NCI-H1436 (cell line): ENCODE measurements around the gene FAM32A.
"Not testable (repeated sequence)": the region's sequence is repeated elsewhere in the genome, so short reads cannot be mapped to it uniquely, and the experiment has no call there.

Source experiments
- DNase-seq: peaks from one replicate; lab custom pipeline; 2025; lab: John Stamatoyannopoulos, UW

The FAM32A gene

DNA sequence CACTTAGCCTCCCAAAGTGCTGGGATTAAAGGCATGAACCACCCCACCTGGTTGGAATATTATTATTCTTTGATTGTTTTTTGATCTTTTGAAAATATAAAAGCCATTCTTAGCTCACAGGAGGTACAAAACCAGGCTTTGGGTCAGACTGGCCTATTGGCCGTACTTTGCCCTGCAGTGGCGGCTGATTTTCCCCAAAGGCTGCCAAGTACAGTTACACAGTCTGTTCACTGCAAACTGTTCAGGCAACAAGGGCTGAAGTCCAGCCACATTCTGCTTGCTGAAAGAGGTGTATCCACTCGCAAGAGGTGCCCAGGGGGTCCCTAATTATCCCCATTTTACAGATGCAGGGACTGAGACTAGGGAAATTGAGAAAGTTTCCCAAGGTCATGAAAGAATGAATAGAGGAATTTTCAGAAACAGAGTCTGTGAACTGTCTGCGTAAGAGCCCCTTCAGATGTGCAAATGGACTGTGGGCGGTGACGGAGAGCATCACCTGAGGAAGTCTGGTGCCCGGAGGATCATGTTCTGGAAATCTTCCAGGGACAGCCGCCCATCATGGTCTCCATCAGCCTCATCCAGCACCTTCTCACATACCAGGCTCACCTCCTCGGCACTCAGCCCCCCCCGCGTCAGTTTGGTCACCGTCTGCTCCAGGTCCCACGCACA, 20.9 kb upstream of the FAM32A start:
- DNase-seq: no peak

DNA sequence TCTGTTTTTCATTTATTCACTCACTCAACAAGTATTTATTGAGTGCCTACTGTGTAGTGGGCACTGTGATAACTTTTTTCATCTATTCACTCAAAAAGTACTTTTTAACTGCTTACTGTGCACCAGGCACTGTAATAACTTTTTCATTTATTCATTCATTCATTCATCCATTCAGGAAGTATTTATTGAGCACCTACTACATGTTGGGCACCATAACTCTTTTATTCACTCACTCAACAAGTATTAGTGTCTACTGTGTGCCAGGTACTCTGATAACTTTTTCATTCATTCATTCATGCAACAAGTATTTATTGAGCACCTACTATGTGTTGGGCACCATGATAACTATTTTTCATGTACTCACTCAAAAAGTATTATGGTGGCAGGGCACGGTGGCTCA, 18.8 kb upstream of the FAM32A start:
- DNase-seq: no peak

DNA sequence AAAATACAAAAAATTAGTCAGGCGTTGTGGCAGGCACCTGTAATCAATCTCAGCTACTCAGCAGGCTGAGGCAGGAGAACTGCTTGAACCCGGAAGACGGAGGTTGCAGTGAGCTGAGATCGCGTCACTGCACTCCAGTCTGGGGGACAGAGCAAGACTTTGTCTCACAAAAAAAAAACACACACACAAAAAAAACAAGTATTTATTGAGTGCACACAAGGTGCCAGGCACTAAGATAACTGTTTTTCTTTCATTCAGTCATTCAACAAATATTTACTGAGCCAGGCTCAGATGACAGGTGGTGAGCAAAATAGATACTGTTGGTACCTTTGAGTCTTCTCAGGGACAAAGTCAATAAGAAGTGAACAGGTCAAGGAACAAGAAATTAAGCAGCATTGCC, 18.2 kb upstream of the FAM32A start:
- no peak for DNase-seq

DNA sequence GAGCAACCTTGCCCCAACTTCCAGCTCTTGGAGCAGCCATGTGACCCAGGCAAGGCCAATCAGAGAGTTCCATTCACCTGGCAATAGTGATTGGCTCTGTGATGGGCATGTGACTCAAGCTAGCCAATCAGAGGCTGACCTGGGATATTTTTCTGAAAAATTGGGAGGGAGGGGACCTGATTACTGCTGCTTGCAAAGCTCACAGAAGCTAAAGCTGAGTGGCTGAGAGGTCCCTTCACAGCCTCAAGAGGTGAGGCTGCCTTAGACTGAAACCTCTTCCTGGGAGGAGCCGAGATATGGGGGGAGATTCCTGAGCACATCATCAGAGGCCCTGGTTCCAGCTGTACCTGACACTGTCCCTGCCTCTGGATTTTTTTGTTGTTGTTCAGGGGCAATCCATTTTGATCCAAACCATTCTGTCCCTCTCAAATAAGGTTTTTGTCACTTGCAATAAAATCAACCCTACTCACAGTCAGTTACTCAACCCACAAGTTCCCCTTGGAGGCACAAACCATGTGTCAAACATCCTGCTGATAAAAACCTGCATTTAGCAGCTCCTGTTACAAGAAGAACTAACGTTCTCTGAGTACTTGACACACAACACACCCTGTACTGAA, 16.6 kb upstream of the FAM32A start:
- DNase-seq: no peak

DNA sequence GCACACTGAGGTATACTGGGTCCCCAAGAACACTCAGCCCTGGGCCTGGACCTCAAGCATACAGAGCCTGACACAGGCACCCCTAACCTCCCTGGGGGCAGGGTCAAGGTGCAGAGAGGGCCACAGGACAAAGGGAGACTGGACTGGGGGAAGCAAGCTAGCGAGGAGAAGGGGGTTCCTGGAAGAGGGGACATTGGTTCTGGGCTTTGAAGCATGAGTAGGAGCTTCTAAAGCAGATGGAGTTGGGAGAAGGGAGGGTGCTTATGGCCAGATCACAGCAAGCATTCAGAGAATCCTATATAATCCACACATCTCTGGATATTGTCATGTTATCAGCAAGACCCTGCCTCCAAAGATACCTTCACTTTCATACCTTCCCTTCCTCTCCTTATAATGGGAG, 15.1 kb upstream of the FAM32A start:
- DNase-seq: no peak

DNA sequence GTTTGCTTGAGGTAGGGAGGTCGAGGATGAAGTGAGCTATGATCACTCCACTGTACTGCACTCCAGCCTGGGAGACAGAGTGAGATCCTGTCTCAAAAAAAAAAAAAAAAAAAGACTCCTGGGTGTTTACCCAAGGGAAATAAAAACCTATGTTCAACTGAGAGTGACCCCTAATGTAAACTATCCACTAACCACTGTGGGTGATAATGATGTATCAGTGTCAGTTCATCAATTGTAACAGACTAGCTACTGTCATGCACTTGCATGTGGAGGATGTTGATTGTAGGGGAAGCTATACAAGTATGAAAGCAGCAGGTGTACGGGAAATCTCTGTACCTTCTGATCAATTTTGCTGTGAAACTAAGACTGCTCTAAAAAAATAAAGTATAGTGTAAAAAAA, 9.3 kb upstream of the FAM32A start:
- no peak for DNase-seq

DNA sequence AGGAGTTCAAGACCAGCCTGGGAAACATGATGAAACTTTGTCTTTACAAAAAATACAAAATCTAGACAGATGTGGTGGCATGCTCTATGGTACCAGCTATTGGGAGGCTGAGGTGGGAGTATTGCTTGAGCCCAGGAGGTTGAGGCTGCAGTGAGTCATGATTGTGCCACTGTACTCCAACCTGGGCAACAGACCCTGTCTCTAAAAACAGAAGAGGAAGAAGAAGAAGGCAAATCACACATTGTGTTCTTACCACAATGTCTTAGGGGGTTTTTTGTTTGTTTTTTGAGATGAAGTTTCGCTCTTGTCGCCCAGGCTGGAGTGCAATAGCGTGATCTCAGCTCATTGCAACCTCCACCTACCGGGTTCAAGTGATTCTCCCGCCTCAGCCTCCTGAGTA, 6.3 kb upstream of the FAM32A start:
- not testable (repeated sequence) for DNase-seq

DNA sequence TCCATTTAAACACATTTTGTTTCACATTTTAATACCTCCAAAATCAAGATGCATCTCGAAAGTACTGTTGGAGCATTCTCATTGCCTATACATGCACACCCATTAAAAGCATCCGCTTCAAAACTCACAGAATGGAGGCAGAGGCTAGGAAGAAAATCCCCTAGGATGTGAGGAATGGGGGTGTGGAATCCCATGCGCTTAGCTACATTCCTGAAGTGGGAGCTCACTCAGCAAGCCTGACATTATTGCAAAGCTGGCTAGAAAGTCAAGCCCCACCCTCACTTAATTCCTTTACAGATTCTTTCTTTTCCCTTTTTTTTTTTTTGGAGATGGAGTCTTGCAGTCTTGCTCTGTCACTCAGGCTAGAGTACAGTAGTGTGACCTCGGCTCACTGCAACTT, 4.6 kb upstream of the FAM32A start:
- no peak for DNase-seq

DNA sequence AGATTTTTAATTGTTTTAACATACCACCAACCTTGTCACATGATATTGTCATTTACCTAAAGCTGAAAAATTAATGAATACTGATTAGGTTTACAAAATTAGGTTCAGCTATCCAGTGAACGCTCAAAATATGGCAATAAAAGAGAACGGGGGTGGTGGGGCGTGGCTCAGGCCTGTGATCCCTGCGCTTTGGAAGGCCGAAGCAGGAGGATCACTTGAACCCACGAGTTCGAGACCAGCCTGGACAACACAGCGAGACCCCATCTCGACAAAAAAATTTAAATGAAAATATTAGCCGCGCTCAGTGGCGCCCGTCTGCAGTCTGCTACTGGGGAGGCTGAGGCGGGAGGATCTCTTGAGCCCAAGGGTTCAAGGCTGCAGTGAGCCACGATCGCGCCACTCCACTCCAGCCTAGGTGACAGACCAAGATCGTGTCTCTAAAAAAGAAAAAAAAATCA, 516 bp upstream of the FAM32A start:
- no peak for DNase-seq

DNA sequence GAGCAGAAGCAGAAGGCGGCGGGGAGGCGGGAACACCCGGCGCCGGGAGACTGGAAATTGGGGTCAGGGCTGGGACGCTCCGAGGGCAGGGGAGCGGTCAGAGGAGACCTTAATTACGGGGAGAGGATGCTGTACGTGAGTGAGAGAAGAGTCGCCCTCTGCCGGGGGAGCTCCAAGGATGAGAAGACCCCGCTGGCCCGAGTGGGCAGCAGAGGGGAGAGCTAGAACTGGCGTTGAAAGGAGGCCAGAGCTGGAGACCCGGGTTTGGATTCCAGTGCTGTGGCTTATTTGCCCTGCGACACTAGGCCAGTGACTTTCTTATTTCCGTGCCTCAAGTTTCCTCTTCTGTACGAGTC, 536 bp downstream of the FAM32A start:
- peak; percentile 4 for DNase-seq

DNA sequence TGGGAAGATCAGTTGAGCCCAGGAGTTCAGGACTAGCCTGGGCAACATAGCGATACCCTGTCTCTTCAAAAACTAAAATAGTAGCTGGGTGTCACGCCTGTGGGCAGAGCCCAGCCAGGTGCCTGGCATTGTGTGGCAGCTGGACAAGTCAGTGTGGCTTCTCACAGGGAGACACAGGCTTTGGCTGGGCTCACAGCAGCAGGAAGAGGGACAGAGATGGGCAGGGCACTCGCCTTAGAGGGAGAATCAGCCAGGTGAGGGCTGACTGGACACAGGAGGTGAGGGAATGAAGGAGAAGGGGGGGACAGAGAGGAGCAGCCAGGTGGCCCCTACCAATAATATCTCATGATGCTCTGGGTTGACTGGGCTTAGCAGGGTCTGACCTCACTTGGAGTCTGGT, 3.3 kb downstream of the FAM32A start:
- DNase-seq: no peak

DNA sequence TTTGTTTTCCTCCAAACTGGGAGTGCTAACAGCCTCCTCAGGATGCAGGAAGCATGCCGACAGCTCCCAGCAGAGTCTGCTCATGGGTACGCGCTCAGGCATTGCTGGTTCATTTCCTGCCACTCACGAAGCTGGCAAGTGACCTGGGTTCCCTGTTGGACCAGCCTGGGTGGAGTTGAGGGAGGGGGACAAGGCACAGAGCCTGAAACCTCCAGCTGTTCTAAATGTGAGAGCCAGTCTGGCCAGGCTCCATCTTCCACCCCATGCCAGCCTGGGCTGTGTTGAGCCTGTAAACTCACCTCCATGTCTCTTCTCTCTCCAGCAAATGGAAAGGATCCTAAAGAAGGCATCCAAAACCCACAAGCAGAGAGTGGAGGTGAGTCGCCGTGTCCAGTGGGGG, 5.0 kb downstream of the FAM32A start:
- no peak for DNase-seq

DNA sequence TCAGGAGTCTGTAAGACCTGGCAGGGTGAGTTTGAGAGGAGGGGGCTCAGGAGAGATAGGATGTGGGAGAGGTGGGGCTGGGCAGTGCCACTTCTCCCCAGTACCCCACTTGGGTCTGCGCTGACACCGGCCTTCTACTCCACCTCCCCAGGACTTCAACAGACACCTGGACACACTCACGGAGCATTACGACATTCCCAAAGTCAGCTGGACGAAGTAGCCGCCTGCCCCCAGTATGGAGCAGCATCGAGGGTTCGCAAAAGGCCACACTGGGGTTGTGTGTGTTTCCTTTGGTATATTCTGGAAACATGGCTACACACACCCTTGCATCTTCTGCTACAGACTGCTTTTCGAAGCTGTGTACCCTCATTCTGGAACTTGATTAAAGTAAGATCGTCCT, 5.5 kb downstream of the FAM32A start:
- DNase-seq: no peak

DNA sequence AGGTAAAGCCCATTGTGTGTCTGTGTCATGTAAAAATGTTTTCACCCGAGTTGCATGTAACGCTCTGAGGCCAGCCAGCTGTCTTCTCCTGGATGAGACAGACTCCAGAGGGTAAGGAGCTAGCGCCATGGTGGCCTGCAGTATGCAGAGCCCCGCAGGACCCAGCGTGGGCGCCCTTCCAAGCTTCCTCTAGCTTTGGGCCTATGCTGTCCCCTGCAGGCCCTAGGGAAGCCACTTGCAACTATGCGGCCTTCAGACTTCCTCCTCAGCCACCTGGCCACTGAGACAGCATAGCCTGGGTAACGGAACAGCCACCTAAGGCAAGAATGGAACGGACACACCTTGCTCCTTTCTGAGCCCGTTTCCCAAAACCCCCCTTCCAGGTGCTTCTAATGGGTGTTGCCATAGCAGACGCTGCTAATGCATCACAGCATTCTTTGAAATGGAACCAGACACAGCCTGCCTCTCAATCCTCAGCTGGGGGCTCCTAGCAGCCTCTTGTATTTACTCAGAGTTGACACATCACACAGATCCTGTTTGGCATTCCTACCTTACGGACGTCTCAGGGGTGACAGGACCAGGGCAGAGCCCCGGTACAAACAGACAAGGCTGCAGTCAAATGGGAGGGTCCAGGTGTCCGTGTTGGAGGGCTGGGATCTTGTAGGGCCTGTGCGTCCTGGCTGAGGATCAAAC, 6.2 kb downstream of the FAM32A start:
- no peak for DNase-seq

DNA sequence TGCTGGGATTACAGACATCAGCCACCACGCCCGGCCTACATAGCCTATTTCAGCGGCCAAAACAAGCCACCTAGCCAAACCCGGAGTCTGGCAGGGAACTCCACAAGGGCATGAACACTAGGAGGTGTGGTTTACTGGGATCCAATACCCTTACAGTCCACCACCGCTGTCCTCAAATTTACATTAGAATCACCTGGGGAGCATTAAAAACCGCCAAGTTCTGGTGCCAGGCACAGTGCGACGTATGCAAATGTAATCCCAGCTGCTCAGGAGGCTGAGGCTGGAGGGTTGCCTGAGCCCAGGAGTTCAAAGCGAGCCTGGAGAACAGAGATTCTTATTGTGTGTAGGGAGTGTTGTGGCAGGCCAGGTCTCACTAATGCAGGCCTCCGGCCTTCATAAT, 8.3 kb downstream of the FAM32A start:
- DNase-seq: no peak

DNA sequence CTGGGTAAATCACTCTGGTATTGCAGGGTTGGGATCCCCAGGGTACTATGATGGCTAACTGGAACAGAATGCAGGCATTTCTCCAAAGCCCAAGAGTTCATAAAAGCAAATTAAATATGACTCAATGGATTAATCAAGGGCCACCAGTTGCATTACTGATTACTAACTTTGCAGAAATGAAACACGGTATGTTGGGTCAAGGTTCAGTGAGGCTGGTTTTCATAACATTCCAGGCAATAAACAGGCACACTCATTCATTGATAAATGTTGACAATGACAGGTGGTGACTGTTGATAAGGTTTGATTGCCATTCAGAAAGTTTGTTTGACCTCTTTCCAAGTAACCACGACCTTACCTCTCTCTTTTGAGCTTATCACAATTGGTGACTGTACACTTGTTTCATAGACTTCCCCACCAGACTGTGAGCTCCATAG, 12.0 kb downstream of the FAM32A start:
- DNase-seq: no peak

DNA sequence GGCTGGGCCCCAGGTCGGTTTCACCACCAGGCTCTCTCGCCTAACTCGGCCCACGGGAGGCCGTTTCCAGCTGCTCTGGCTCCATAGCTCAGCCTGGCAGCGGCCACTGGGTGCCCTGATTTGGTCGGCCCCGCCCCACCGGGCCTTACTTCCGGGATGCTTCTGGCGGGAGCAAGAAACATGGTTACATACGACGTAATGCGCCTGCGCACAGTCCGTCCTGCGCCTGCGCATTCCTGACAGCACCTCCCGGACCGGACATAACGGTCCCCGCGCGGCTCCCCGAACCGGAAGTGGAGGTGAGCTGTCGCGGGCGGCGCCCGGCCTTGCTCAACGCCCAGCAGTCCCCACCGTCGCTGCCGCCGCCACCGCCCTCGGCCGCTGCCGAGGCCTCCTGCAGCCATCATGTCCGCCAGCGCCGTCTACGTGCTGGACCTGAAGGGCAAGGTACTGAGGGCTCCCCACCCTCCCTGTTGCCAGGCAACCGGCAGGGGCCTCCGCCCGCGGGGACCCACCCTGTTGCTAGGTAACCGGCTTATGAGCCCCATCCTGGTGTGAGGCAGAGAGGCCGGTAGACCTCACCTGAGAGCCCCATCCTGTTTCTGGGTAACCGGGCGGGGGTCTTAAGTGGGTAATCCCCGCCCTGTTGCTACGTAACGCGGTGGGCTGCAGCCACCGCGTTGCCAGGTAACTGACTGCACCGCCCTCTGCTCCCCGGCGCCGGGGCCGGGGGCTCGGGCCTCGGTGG, 12.6 kb downstream of the FAM32A start, which contains the start of gene AP1M1:
Gene AP1M1, plus strand, starts transcription at position 290 of the 748 bp plus-strand sequence. Its CDS starts 116 bp downstream, at position 406.
- peak; percentile 95 for DNase-seq

DNA sequence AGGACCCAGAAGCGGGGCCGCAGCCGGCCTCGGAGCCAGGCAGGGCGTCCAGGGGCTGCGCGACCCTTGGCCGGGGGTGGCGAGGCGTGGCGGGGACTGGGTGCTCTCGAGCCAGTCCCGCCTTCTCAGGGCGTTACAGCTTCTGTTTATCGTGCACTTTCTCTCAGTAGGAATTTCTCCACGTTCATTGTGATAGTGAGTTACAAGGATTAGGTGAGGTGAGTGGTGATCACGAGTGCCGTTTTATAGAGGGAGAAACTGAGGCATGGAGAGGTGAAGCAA, 13.1 kb downstream of the FAM32A start:
- no peak for DNase-seq

DNA sequence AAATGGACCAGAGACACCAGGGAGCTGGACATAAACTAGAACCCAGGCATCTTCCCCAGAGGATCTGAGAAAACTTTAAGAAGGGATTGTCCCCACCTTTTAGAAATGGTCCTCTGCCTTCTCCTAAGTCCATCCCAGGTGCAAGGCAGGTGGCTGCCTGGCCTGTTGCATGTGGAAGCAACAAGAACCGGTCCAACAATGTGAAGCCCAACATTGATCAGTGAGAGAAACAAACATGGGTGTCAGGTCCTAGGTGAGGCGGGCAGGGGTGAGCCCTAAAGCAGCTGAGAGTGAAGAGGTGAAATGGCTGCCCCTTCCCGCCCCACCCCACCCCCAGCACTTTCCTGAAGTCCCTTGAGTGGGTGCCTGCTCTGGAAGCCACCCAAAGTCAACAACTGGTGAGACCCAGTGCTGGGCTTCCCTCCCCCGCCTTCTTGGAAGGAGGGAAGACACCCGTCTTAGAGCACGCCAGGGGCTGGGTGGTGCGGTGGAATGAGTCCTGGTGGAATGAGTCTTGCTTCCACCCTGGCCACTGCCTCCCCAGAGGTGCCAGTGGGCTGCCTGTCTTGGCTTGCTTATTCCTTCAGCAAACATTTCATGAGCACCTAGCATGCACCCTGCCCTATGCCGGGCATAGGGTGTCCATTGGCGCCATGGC, 14.2 kb downstream of the FAM32A start:
- no peak for DNase-seq

DNA sequence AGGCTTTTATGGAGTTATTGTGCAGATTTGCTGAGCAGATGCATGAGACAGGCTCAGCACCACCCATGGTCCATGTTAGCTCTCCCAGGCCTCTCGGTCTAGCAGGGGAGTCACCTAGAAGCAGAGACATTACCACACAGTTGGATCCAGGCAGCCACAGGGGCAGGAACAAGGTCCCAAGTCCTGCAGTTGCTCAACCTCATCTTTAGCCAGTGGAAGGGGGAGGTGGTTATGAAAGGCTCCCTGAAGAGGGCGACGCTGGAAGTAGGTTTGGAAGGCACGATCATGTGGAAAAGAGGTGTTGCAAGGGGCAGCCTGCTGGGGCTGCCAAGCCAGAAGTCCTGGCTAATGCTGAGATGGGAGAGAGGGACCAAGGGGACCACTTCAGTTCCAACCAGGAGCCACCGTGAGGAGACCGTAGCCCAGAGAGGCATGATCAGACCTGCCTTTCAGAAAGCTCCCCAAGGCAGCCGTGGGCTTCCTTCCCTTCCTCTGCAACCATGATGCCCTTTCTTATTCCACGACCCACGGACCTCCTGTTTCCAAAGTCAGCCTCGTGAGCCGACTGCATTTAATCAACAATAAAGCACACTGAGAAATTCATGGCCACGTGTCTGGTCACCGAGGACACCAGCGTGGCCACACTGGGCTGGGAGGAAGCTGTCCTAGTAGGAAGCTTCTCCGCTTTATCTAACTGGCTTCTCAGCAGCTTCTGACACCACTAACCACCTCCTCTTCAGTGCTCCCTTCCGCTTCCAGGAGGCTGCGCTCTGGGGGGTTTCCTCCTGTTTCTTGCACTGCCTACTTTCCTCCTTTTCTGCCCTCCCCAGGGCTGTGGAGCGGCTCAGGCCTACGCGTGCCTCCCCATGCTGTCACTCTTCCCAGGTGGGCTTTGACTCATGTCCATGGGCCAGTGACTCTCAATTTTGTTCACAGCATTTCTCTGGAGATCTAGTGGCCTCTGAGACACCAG, 15.1 kb downstream of the FAM32A start:
- no peak for DNase-seq

DNA sequence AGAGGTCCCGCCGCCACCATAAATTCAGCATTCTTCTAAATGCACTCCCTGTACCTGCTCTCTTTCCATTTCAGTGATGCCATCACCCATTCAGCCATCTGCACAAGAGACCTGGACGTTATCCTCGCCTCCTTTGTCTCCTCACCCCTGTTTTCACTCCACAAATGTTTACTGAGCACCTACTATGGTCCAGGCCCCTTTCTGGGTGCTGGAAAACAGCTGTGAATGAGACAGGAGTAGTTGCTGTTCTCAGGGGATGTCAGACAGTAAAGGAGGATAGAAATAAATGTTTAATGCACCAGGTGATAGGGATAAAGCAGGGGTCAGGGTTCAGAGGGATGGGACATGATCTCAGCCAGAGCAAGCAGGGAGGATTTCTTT, 15.8 kb downstream of the FAM32A start:
- no peak for DNase-seq
